Measurements from ENCODE around the gene NR1I3.
A peak's percentile ranks its signal among the peaks of the same experiment; 100 is the strongest.

Gene NR1I3

DNA sequence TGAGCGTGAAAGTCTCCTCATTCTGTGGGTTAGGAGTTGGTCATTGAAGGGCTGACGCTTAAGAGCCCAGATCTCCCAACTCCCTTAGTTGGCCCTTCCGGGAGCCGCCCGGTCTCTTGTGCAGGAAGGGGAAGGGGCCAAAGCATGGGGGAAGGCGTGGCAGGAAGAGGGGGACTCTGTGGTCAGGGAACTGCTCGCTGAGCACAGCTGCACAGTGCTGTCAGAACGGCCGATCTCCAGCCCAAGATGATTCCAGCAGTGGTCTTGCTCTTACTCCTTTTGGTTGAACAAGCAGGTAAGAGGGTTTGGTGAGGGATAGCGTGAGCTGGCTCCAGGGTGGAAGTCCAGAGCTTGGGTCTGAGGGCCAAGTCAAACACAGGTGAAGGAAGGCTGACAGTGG is 22.9 kb downstream of the NR1I3 start, which contains the start of gene FCER1G:
FCER1G (plus strand) TSS at position 220 of the 400 bp plus-strand sequence; CDS start at position 247, 27 bp downstream.
- DNase-seq (ENCODE audit: insufficient read length): no peak
- FAIRE-seq: no peak
- 0 out of 2 replicates have a peak, but pooled peaks have one; percentile 23 for TF ChIP-seq POLR2A (IDR thresholded peaks at IDR 0.05; ENCODE audit: low read depth, low read length)
- no peak for TF ChIP-seq TAF1 (IDR thresholded peaks at IDR 0.05; ENCODE audit: borderline replicate concordance, low read depth, low read length)
- TF ChIP-seq POLR2AphosphoS5 (IDR thresholded peaks at IDR 0.05; ENCODE audit: low read depth, low read length): no peak

DNA sequence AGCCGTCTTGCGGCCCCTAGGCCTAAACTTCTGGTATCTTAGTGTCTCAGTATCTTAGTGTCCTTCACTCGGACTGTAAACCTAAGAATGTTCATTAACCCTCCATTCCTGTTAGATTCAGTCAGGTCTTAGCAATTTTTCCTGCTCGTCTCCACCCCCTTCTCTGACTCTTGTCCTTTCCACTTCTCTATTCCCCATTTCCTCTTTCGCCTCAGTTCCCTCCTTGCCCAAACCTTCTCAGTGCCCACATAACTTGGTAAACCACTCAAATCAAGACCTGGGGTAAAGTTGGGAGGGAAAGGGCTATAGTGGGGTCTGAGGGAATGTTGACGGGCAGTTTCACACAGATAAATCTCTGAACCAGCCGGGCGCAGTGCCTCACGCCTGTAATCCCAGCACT is 23.6 kb downstream of the NR1I3 start:
- DNase-seq (ENCODE audit: insufficient read length): no peak
- FAIRE-seq: no peak
- TF ChIP-seq POLR2AphosphoS5 (IDR thresholded peaks at IDR 0.05; ENCODE audit: low read depth, low read length): no peak
- no peak for TF ChIP-seq TAF1 (IDR thresholded peaks at IDR 0.05; ENCODE audit: borderline replicate concordance, low read depth, low read length)
- TF ChIP-seq POLR2A (IDR thresholded peaks at IDR 0.05; ENCODE audit: low read depth, low read length): no peak

DNA sequence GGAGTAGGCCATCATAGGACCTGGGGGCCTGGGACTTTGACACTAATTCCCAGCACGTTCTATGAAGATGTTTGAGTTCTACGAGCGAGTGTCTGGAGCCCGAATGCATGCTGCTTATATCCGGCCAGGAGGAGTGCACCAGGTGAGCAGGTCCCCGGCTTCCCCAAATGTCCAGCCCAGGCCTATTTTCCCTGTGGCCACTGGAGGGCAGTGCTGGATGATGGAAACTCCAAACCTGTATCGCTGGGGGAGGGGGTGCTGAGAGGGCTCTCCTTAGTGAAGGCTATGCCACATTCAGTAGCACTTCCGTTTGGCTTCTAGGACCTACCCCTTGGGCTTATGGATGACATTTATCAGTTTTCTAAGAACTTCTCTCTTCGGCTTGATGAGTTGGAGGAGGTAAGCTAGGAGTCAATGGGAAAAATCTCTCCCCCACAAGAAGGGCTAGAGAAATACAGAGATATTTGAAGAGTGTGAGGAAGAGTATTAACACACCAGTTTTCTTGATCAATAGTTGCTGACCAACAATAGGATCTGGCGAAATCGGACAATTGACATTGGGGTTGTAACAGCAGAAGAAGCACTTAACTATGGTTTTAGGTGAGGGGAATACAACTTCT is 28.1 kb downstream of the NR1I3 start:
- DNase-seq (ENCODE audit: insufficient read length) (peak; percentile 55), FAIRE-seq (peak; percentile 77)
- no peak for TF ChIP-seq POLR2AphosphoS5 (IDR thresholded peaks at IDR 0.05; ENCODE audit: low read depth, low read length)
- no peak for TF ChIP-seq POLR2A (IDR thresholded peaks at IDR 0.05; ENCODE audit: low read depth, low read length)
- no peak for TF ChIP-seq TAF1 (IDR thresholded peaks at IDR 0.05; ENCODE audit: borderline replicate concordance, low read depth, low read length)

DNA sequence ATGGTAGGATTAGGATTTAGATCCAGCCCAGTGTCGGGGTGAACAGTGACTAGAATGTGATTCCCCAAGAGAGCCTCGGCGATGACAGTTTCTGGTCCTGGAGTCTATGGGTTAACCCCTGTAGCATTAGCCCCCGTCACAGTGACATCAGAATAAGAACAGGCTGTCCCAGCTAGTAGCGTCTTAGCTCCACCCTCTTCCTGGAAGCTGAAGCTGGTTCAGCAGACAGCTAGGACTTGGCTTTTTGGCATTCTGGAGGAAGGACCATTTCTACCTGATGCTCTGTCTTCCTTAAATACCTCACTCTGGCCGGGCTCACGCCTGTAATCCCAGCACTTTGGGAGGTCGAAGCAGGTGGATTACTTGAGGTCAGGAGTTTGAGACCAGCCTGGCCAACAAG is 30.8 kb downstream of the NR1I3 start:
- FAIRE-seq (no peak), DNase-seq (ENCODE audit: insufficient read length) (no peak)
- TF ChIP-seq TAF1 (IDR thresholded peaks at IDR 0.05; ENCODE audit: borderline replicate concordance, low read depth, low read length): no peak
- no peak for TF ChIP-seq POLR2A (IDR thresholded peaks at IDR 0.05; ENCODE audit: low read depth, low read length)
- no peak for TF ChIP-seq POLR2AphosphoS5 (IDR thresholded peaks at IDR 0.05; ENCODE audit: low read depth, low read length)

DNA sequence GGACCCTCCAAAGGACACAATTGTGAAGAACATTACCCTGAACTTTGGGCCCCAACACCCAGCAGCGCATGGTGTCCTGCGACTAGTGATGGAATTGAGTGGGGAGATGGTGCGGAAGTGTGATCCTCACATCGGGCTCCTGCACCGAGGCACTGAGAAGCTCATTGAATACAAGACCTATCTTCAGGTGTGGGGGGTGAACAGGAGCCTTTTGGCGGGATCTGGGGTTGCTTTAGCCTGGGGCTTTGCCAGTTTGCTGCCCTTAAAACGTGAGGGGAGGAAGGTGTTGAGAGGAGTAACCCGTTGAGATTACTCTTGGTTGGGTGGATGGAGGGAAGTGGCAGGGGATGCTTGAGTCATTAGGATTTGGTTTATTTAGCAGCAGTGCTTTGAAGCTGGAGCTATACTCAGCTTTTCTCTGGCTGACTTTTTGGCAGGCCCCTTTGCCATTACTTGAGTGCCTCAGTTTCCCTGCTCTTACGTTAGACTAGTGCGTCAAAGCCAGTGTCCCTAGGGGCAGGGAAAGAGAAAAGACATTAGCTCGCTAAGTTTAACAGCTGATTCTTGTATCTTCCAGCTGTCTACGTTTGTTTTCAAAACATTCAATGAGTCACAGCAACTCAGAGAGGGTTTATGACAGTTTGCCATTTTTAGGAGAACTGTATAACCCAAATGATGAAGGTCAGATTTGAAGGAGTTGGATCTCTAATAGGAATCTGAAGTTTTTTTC is 31.4 kb downstream of the NR1I3 start:
- no peak for FAIRE-seq
- no peak for DNase-seq (ENCODE audit: insufficient read length)
- TF ChIP-seq POLR2A (IDR thresholded peaks at IDR 0.05; ENCODE audit: low read depth, low read length): no peak
- TF ChIP-seq POLR2AphosphoS5 (IDR thresholded peaks at IDR 0.05; ENCODE audit: low read depth, low read length): no peak
- TF ChIP-seq TAF1 (IDR thresholded peaks at IDR 0.05; ENCODE audit: borderline replicate concordance, low read depth, low read length): no peak

DNA sequence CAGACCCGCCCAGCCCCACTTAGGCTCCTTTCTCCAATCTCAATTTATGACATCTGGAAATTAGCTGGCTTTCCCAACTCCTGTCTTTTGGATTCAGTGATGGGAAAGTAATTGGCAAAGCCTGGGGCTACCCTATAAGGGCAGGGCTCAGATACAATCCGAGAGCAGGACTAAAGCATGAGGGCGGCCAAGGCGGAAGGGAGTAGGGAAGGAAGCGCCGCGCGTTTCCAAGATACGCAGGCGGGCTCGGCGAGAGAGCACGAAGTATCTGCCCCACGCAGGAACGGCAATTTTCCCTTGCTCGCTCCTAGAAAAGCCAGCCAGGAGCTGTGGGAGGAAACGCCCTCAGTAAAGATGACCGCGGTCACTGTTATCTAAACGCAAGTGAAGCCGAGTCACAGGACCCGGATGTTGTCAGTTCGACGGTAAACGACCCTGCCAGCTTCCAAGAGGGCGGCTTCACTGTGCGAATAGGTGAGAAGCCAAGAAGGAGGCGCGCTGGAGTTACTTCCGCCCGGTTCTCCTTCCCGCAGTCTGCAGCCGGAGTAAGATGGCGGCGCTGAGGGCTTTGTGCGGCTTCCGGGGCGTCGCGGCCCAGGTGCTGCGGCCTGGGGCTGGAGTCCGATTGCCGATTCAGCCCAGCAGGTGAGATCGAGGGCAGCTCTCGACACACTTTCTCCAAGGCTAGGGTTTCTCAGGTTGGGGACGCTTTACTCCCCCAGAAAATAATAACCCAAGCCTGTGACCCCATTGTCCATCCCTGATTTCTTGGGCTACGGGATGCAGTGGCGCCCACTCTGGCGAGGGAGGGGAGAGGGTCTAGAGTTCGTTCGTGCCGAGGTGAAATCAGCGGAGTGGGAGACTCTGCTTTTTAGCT is 35.9 kb downstream of the NR1I3 start, which contains the start of gene NDUFS2:
NDUFS2 (plus strand) TSS at position 532 of the 877 bp plus-strand sequence; CDS start at position 551, 19 bp downstream.
- TF ChIP-seq TAF1 (IDR thresholded peaks at IDR 0.05; ENCODE audit: borderline replicate concordance, low read depth, low read length) (peak; percentile 97), POLR2AphosphoS5 (IDR thresholded peaks at IDR 0.05; ENCODE audit: low read depth, low read length) (peak; percentile 81), POLR2A (IDR thresholded peaks at IDR 0.05; ENCODE audit: low read depth, low read length) (peak; percentile 95)
- peak; percentile 93 for DNase-seq (ENCODE audit: insufficient read length)
- FAIRE-seq: peak; percentile 96

DNA sequence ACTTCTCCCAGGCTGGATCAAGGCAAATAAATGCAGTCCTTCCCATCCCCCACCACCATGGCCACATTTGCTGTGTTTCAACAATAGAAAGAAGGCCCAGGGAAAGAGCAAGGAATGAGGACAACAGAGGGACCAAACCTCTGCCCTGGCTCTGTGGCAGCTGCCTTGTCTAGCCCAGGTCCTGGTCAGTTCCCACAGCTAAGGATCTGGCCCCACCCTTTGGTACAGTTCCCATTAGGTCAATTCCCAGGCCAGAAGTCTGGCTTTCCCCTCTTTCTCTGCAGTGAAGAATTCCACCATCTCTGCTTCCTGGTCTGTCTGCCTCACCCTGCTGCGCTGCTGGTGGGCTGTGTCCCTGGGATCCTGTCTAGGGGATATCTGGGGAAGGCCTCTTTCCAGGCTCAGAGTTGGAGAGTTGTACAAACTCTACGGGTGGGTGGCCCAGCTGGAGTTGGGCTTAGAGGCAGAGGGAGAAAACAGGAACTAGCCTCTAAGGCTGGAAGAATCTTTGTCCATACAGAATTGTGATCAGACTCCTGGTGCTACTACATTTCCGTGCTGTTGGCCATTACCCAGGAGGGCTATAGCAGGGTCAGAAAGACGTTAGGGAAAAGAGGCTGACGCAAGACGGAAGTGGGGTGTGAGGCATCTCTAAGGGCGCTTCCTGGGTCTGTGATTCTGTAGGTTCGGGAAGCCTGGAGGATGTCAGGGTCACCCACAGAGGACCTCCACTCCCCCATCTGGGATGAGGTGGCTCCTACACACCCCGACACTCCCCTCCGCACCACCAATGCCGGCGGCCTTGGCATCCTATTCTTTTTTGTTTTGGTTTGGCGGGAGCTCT is 36.8 kb downstream of the NR1I3 start:
- DNase-seq (ENCODE audit: insufficient read length): no peak
- no peak for FAIRE-seq
- no peak for TF ChIP-seq POLR2AphosphoS5 (IDR thresholded peaks at IDR 0.05; ENCODE audit: low read depth, low read length)
- no peak for TF ChIP-seq TAF1 (IDR thresholded peaks at IDR 0.05; ENCODE audit: borderline replicate concordance, low read depth, low read length)
- TF ChIP-seq POLR2A (IDR thresholded peaks at IDR 0.05; ENCODE audit: low read depth, low read length): no peak

DNA sequence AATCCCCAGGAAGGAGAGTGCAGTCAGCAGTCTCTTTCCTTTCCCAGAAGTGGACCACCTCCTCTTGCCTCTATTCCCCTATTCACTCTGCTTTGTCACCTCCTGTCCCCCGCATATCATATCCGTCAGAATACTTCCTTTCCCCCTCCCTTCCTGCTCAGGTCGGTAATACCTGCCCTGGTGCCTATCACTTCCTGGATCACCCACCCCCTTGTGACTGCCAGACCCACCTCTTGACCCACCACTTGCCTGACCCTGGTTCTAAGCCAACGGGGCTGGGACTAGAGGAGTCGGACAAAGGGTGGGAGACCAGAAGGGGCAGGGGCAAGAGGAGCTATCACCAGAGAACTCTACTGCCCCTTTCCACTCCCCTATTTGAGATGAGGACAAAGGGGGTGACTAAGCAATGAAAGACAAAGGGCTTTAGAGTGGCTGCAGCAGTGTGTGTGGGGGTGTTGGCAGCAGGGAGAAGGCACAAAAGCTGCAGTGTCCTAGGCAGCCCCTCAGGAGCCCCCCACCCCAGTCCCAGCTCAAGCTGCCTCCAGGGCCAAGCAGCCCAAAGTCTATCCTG is 37.5 kb downstream of the NR1I3 start:
- FAIRE-seq (no peak), DNase-seq (ENCODE audit: insufficient read length) (no peak)
- TF ChIP-seq POLR2A (IDR thresholded peaks at IDR 0.05; ENCODE audit: low read depth, low read length) (no peak), POLR2AphosphoS5 (IDR thresholded peaks at IDR 0.05; ENCODE audit: low read depth, low read length) (no peak), TAF1 (IDR thresholded peaks at IDR 0.05; ENCODE audit: borderline replicate concordance, low read depth, low read length) (no peak)

DNA sequence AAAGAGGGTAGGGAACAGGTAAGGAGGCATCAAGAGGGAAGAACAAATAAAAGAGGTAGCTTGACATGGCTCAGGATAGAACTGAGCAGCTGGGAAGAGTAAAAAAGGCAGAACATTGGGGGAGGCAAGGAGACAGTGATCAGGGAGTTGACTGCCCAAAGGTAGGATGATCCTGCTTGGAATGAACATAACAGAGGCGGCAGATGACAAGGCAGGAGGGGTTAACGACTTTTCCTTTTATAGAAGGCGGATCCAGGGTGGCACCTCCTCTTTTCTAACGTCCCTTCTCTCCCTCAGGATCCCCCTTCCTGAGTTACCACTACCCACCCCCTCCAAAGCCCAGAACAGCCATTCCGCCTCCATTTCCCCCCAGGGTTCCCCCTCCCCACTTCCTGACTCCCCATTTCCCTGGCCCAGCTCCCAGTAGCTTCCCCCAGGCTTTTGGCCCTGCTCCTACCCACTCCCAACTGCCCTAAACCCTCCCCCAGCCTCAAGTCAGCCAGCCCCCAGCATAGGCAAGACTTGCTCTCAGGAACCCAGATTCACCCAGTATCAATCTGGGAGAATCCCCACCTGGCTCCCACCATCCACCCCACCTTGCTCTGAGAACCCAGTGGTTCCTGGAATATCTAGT is 38.4 kb downstream of the NR1I3 start:
- TF ChIP-seq POLR2AphosphoS5 (IDR thresholded peaks at IDR 0.05; ENCODE audit: low read depth, low read length) (no peak), POLR2A (IDR thresholded peaks at IDR 0.05; ENCODE audit: low read depth, low read length) (no peak), TAF1 (IDR thresholded peaks at IDR 0.05; ENCODE audit: borderline replicate concordance, low read depth, low read length) (no peak)
- DNase-seq (ENCODE audit: insufficient read length): no peak
- FAIRE-seq: no peak

All from GM12892 (cell line).